NCI-H2029 (cell line): ENCODE data around the gene SLC38A4.
A peak's percentile ranks its signal among the peaks of the same experiment; 100 is the strongest.
"Not testable (repeated sequence)": the region's sequence is repeated elsewhere in the genome, so short reads cannot be mapped to it uniquely, and the experiment has no call there.

ENCODE experiments used
- DNase-seq: peaks from one replicate; lab custom pipeline; 2025; lab: John Stamatoyannopoulos, UW

Gene SLC38A4, protein sequence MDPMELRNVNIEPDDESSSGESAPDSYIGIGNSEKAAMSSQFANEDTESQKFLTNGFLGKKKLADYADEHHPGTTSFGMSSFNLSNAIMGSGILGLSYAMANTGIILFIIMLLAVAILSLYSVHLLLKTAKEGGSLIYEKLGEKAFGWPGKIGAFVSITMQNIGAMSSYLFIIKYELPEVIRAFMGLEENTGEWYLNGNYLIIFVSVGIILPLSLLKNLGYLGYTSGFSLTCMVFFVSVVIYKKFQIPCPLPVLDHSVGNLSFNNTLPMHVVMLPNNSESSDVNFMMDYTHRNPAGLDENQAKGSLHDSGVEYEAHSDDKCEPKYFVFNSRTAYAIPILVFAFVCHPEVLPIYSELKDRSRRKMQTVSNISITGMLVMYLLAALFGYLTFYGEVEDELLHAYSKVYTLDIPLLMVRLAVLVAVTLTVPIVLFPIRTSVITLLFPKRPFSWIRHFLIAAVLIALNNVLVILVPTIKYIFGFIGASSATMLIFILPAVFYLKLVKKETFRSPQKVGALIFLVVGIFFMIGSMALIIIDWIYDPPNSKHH

DNA sequence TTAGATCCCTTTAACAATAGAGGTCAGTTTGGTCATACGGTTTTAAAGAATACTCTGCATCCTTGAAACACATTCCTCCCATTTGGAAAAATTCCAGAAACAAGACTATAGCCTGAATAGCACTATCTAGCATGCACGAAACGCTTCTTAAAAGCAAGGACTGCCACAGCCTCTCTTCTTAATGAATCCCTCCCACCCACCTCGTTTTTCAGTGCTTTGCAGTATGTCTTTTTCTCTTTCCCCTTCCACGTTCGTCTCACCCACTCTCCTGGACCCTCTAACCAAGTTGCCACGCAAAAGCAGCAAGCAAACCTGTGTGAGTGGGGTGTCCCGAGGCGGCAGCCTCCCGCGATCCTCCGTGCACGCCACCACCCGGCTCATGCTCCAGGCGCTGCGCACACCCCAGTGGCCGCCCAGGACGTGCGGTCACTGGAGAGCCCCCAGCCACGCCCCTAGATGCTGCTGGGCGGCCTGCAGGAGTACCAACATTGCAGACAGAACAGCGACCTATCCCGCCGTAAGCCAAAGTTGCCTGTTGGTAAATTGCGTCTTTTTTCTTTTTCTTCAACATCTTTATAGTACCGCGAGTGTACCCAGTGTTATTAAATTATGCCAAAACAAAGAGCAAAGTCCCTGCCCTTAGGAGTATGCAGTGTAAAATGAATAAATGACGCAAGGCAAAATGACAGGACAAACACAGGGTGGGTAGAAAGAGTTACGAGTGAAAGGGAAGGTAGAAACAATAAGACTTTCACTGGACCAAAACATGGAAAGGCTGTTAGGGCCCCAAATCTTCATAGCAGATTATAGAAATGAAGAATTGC, at the start of gene SLC38A4:
Gene SLC38A4, minus strand, starts transcription at position 407 of the 824 bp plus-strand sequence. CDS start 32,926 bp downstream, outside the sequence.
- no peak for DNase-seq

DNA sequence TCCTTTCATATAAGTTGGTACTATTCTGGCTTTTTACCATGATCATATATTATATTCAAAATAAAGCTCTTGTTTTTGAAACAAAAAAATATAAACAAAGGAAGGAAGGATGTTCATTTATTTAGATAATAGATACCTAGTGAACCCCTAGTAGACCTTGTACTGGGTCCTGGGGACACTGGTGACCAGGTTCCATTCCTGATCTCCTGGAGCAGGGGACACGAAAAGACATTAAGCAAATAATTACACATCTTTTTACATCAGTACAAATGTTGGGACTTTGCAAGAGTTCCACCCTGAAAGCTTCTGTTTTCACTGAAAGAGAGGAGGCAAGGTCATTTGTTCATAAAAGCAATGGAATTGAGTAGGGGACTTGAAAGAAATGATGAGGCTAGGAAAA, 49.3 kb upstream of the SLC38A4 start:
- no peak for DNase-seq

DNA sequence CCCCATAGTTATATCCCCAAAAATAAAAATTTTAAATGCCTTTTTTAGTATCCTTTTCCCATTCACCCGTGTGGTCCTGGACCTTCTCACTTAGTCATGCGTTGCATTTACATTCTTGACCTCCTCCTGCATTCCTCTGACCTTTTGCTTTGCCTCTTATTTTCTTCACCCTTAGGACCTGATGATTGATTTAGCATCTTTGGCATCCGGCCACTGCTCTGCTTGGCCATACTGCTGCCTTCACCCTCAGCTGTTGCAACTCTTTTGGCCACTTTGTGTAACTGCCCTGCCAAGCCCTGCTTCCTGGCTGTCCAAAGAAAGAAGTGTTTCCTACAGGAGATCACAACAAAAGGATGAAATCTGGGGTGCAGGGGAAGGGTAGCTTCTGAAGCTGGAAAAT, 48.8 kb upstream of the SLC38A4 start:
- DNase-seq = no peak

DNA sequence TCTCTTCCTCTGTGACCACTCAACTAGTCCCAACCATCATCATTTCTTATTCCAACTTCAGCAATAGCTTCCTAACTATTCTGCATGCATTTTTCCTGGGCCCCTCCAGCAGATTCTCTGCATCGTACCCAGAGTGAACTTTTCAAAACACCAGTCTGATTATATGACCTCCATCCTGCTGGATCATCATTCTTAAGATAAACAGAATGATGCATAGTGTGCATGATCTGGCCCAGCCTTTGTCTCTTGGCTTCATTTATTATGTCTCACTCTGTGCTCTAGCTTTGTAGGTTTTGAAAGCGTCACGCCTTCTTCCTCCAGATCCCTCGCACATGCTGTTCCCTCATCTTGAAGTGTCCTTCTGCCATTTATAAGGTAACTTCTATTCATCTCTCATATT, 46.3 kb upstream of the SLC38A4 start:
- DNase-seq = no peak

DNA sequence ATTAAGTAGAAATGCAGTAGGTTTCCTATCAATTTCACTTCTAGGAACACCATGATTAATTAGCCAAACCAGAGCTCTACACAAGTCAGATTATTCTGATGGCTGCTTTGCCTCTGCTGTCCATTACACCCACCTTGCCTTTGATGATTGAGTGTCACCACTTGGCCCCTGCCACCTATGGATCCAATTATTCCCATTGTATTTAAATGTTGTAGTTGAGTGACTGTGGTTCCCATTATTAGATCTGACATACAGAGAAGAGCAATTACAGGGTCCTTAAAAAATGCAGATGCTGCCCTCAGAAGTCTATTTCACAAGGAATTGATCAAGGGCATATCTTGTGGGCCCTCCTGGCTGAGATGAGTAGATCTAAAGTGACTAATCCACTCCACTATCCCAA, 39.5 kb upstream of the SLC38A4 start:
- no peak for DNase-seq

DNA sequence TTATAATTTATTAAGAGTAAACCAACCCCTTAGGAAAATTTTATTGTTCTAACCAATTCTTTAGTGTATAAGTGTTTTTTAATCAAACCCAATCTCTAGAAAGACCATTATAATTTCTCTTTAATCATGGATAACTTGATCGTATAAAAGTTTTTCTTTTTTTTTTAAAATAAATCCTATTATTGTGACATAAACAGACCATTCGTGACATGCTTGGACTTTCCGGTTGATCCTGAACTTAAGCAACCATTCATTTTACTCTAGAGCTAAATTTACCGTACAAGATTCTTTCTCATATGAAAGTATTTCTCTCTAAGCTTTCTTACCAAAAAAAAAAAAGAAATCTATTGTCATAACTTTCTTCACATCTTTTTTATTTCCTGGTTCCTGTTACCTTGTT, 32.6 kb upstream of the SLC38A4 start:
- DNase-seq = no peak

DNA sequence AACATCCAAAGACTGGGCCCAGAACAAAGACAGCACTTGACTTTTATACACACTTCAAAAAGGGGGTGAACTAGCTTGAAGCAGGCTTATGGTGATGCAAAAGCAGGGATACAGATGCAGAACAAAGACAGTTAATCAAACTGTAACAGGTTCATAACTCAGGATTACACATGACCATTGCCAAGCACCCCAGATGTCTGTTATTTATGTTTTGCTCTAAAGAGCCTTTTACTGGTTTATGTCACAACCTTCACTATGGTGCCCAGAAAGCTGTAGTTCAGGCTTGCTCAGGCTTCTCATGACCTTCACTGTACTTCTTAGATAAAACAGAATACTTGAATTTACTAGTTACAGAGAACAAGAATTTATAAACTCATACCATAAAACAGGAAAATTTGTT, 31.7 kb upstream of the SLC38A4 start:
- DNase-seq = no peak

DNA sequence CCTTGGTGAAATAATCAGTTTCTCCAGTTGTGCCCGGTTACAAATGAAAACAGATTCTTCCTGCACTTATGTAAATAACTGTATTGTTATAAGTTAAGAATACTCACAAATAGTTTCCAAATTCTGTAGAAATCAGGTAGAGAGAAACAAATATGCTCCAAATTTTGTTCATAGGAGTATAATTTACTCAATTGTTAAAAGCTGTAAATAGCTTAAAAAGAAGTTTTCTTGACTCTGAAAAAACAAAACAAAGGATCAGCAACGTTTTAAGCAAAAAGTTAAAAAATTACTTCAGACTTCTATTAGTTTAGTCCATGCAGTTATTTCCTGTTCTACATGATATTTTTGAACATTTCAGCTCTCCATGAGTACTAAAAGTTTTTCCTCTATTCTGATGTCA, 30.0 kb upstream of the SLC38A4 start:
- DNase-seq = no peak

DNA sequence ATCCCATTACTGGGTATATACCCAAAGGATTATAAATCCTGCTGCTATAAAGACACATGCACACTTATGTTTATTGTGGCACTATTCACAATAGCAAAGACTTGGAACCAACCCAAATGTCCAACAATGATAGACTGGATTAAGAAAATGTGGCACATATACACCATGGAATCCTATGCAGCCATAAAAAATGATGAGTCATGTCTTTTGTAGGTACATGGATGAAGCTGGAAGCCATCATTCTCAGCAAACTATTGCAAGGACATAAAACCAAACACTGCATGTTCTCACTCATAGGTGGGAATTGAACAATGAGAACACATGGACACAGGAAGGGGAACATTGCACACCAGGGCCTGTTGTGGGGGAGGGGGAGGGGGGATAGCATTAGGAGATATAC, 28.4 kb upstream of the SLC38A4 start:
- DNase-seq = not testable (repeated sequence)

DNA sequence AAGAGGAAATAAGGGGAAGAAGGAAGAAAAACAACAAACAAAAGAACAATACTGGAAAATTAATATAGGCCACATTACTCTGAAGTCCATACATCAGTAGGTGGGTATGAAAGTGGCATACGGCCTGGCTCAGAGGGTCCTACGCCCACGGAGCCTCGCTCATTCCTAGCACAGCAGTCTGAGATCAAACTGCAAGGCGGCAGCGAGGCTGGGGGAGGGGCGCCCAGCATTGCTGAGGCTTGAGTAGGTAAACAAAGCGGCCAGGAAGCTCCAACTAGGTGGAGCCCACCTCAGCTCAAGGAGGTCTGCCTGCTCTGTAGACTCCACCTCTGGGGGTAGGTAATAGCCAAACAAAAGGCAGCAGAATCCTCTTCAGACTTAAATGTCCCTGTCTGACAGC, 23.0 kb upstream of the SLC38A4 start:
- DNase-seq = not testable (repeated sequence)

DNA sequence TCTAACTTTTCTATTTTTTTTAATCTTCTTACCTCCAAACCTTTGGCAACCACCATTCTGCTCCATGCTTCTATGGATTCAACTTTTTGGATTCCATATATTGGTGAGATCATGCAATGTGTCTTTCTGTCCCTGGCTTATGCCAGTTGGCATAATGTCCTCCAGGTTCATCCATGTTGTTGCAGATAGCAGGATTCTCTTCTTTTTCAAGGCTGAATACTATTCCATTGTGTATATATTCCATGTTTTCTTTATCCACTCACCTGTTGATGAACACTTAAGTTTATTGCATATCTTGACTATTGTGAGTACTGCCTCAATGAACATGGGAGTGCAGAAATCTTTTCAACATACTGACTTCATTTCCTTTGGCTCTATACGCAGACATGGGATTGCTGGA, 21.2 kb upstream of the SLC38A4 start:
- no peak for DNase-seq

DNA sequence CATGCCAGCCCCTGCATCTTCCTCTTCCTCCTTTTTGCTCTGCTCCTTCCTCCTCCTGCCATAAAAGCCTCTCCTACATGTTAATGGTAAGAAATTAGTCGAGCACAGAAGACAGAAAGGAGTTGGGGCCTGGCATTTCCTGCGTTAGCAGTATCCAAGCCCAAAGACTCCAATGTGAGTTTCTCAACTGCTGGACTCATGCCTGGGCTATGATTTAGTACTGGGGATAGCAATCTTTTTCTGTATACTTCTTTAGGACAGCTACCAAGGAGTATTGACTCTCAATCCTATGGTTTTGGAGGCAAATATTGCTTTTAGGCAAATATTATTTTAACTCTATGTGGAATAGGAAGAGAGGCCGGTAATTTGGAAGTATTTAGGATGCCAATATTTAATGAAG, 18.0 kb upstream of the SLC38A4 start:
- DNase-seq = no peak

DNA sequence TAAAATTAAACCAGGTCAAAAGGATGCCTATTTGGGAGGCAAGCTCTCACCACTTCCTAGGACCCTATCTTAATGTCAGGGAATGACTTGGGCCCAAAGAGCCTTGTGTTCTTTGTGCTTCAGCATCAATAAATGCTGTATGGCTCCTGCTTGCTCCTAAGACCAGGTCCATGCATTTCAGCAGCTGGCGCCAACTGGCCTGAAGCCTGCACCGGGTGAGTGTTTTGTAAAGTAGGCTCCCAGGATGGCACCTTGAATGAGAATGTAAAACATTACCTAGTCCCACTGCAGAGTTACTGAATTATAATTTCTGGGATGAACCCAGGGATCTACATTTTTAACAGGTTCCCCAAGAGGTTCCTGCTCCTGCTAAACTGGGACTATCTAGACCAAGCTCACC, 16.1 kb upstream of the SLC38A4 start:
- DNase-seq = no peak

DNA sequence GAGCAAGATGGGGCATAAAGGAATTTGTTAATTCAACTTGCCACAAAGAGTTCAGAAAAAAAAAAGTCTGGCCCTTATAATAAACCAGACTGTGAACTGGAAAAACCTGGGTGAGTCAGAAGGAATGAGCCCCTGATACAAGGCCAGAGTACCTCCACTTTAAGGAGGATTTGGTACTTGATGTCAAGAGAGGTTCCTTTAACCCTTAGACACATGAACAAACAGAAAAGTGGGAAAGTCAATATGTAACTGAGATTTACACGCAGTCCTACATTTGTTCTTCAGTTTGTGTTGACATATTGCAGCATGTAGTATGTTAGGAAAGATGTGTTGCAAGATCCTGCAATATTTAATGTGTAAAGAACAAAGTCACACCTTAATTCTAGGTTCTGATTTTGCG, 14.2 kb upstream of the SLC38A4 start:
- no peak for DNase-seq

DNA sequence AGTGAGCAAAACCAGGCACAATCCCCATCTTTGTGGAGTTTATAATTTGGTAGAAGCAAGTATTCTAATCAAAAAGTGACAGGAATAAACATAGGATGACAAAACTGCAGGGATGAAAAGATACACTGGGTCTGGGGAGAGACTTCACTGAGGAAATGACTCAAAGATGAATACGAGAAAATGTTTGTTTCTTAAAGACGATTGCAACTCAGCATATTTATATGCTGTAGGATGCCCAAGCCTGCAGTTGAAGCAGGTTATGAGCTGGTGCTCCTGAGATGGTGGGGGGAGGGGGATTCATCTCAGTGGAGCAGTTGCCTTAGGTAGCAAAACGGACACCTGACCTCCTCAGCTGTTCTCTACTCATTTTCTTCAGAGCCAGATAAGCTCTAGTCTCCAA, 13.4 kb upstream of the SLC38A4 start:
- DNase-seq = no peak

DNA sequence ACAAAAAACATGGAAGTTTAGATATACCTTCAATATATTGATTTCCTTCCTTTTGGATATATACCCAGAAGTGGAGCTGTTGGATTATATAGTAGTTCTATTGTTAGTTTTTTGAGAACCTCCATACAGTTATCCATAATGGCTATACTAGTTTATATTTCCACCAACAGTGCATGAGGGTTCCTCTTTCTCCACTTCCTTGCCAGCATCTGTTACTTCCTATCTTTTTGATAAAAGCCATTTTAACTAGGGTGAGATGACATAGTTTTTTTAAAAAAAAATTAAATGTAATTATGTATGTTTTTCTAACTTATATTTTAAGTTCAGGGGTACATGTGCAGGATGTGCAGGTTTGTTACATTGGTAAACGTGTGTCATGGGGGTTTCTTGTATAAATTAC, 10.0 kb upstream of the SLC38A4 start:
- no peak for DNase-seq

DNA sequence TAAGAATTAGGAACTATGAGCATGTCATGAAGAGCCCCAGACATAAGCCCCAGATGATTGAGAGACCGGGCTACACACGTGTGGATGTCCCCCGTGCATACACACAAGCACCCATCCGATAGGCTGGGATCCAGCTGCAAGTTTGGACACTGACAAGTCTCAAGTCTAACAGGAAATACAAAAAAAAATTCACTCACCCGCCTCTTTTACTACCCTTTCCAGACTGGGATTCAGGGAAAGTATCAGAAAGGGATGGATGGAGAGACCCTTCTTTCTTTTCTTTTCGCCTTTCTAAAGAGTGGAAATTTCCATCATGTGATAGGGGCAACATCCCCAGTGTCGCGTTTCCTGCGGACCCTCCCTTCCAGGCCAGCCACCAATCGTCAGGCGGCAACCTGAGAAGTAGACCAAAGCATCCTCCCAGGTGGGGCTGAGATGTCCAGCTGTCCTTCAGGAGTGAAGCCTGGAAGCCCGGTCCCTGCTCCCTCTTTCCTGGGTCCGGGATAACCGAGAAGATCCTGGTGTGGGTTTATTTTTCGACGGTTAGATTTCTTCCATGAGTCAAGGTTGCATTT, 6.4 kb upstream of the SLC38A4 start:
- DNase-seq = peak; percentile 25

DNA sequence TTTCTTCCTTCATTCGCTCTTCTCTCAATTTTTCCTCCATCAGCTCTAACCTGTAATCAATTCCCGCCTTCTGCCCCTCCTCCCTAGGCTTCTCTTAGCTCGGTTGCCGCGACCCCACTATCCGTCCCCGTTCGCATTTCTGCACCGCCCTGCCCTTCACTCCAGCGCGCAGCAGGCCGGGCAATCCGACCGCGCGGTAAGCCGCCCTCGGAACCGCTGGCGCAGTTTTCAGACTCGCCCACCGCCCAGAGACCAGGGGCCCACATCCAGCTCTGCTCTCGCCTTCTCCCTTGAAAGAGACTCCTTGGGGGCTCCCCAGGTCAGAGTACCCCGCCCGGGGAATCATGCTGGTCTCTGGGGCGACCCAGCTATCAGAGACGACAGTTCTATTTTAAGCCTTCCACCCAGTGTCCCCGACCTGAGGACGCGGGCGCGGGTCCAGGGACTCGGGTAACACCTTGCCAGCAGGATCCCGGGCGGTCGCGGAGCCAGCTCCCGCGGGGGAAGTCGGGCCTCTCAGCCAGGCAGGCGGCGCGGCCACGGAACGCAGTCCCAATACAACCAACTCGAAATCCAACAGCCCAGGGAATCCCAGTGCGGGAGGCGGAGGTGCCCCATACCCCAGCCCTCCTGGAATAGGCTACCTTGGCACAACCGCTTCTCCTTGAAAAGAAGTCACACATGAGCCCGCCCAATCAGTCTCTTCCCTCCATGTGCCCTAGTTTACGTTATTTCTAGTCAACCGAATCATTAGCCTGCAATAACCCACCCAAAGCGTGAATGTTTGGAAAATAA, 5.7 kb upstream of the SLC38A4 start:
- peak; percentile 19 for DNase-seq

DNA sequence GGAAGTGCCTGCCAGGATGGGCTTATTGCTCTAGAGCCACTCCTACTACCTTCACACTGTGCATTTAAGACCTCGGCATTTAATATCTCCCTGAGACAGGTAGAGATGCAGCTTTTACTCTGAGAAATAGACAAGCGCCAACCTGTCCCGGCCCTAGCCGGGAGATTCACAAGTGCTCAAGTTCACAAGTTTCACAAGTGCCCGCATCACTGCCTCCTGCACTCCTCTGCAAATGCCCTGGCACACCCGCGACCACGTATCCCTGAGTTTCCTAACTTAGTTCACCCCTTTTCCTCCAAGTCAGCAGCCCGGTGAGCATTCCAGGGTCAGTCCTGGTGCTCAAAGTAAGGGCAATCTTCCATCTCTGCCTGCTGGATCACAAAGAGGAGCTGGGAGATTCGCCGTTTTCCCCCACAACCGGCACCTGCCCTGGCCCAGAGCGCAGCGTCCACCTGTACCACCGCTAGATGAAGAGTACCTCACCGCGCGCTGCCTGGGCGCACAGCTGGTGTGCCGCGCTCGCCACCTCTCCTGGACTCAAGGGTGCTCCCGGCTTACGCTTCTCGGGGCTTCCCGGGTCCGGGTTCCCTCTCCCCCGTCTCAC, 5.0 kb upstream of the SLC38A4 start:
- DNase-seq = no peak

DNA sequence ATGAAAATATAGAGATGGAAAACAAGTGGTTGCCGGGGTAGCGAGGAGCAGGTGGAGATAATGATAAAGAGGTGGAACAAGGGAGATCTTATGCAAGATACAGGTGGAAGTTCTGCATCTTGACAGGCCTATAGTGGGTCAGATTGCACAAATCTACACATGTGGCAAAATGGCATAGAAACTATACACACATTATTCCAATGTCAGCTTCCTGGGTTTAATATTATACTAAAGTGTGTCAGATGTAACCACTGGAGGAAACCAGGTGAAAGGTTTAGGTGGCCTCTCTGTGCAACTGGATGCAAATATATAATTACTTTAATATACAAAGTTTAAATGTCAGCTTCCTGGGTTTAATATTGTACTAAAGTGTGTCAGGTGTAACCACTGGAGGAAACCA, 1.1 kb downstream of the SLC38A4 start:
- no peak for DNase-seq

DNA sequence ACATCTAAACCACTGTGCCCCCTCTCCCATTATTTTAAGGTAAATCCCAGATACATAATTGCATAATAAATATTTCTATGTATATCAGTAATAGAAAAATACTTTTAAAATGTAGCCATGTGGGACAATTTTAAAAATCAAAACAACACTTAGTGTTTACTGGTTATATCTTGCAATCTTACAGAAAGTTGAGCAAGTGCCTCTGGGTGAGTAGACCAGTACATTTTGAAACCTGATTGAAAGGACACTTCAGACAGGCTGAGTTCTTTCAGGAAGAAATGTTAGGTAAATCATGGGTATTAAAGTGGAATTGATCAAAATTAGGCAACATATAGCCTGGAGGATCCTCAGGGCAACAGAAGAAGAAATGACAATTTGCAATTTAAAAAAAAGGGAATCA, 7.2 kb downstream of the SLC38A4 start:
- no peak for DNase-seq
